B cell (primary cell): ENCODE measurements around the gene SMIM1. TPM values are rescaled to one million over a fixed set of nuclear protein-coding genes. Genes with fewer than 3 reads are reported as not detected.

Experiments
- ATAC-seq: fragments of 200-7000 bp; cut with Tn5 transposase; one replicate; pipeline ENCODE4 v1.10.0; 2021; ENCODE audit warnings: low read depth, mild to moderate bottlenecking, moderate number of reproducible peaks, moderate library complexity
- CTCF ChIA-PET: fragments of 350-600 bp; sonication (Branson Sonifier 250); formaldehyde crosslinking; loops from one replicate; lab custom pipeline; 2021; ENCODE audit warnings: antibody characterized with exemption, inconsistent platforms; lab: Charles Lee
- POLR2A ChIA-PET: fragments of 350-600 bp; sonication (Branson Sonifier 250); formaldehyde crosslinking; loops from one replicate; lab custom pipeline; 2021; ENCODE audit warnings: antibody characterized with exemption; lab: Charles Lee
- DNase-seq: peaks from one replicate; pipeline ENCODE4 v3.0.0; 2013
- H2AFZ ChIP-seq: 2 replicates; pipeline ENCODE4 v1.6.1; 2012; ENCODE audit warnings: mild to moderate bottlenecking, low read depth, low read length; ENCODE audit not compliant: insufficient read depth, poor library complexity, severe bottlenecking
- H3K27ac ChIP-seq, 2 donors: 1 replicate in 1 of 2; 2 replicates in 1 of 2; pipeline ENCODE4 v1.5.1; 2012 to 2013; ENCODE audit warnings: low read length in 2 of 2, mild to moderate bottlenecking in 2 of 2, moderate library complexity in 1 of 2
- H3K27me3 ChIP-seq, 4 experiments: fragments of 200-600 bp in 1 of 4; sonication (generic) in 1 of 4; replicated peaks in 1 of 4; 1 replicate in 2 of 4; 2 replicates in 2 of 4; pipeline versions ENCODE4 v1.6.1 to v1.7.0; 2013 to 2016; ENCODE audit warnings: low read length in 3 of 4, mild to moderate bottlenecking in 2 of 4, mixed read lengths in 1 of 4, moderate library complexity in 1 of 4; ENCODE audit not compliant: insufficient read depth in 4 of 4, control insufficient read depth in 3 of 4; ENCODE audit errors: control extremely low read depth in 1 of 4
- H3K36me3 ChIP-seq, 2 experiments: replicated peaks in 1 of 2; 1 replicate in 1 of 2; 2 replicates in 1 of 2; pipeline versions ENCODE4 v1.6.1 to v1.7.1; 2013; ENCODE audit warnings: low read length in 1 of 2; ENCODE audit not compliant: insufficient read depth in 2 of 2, control insufficient read depth in 1 of 2; ENCODE audit errors: control extremely low read depth in 1 of 2, extremely low read depth in 1 of 2
- H3K4me1 ChIP-seq, 2 donors: fragments of 200-600 bp in 1 of 2; sonication (generic) in 1 of 2; 1 replicate in 1 of 2; 2 replicates in 1 of 2; pipeline versions ENCODE4 v1.5.1 to v1.6.1; 2013 to 2017; ENCODE audit warnings: low read length in 2 of 2; ENCODE audit not compliant: control insufficient read depth in 2 of 2, insufficient read depth in 2 of 2
- H3K4me2 ChIP-seq: replicated peaks from 2 replicates; pipeline ENCODE3; 2012; ENCODE audit warnings: mild to moderate bottlenecking, low read depth, low read length; ENCODE audit not compliant: poor library complexity, severe bottlenecking
- H3K4me3 ChIP-seq, 5 experiments: fragments of 200-600 bp in 1 of 5; sonication (generic) in 1 of 5; 1 replicate in 3 of 5; 2 replicates in 2 of 5; pipeline versions ENCODE4 v1.5.1 to v1.7.0; 2011 to 2016; ENCODE audit warnings: low read length in 4 of 5, mild to moderate bottlenecking in 4 of 5, low read depth in 2 of 5, control low read depth in 1 of 5, moderate library complexity in 1 of 5; ENCODE audit not compliant: insufficient read depth in 1 of 5; ENCODE audit errors: control extremely low read depth in 1 of 5, extremely low read depth in 1 of 5
- H3K79me2 ChIP-seq: fragments of 200-600 bp; sonication (generic); one replicate; pipeline ENCODE4 v1.6.0; 2016; ENCODE audit warnings: low read length; ENCODE audit not compliant: control insufficient read depth, insufficient read depth
- H3K9ac ChIP-seq: fragments of 200-600 bp; sonication (generic); 2 replicates; pipeline ENCODE4 v1.6.1; 2017; ENCODE audit warnings: mild to moderate bottlenecking, low read length, moderate library complexity
- H3K9me3 ChIP-seq, 3 donors: one replicate each; pipeline versions ENCODE4 v1.6.1 to v1.7.1; 2013; ENCODE audit warnings: low read length in 2 of 3; ENCODE audit not compliant: control insufficient read depth in 2 of 3, insufficient read depth in 1 of 3; ENCODE audit errors: control extremely low read depth in 1 of 3
- H4K20me1 ChIP-seq: 2 replicates; pipeline ENCODE4 v1.6.0; 2012; ENCODE audit warnings: mild to moderate bottlenecking, low read length; ENCODE audit not compliant: insufficient read depth, control insufficient read depth, poor library complexity, severe bottlenecking
- H3K27ac Mint-ChIP-seq: one replicate; pipeline ENCODE4 v1.8.0; 2021; ENCODE audit warnings: mixed read lengths
- H3K27me3 Mint-ChIP-seq: one replicate; pipeline ENCODE4 v1.8.0; 2021; ENCODE audit warnings: mixed read lengths
- H3K4me1 Mint-ChIP-seq: one replicate; pipeline ENCODE4 v1.8.0; 2021; ENCODE audit warnings: mixed read lengths
- H3K4me3 Mint-ChIP-seq: one replicate; pipeline ENCODE4 v1.8.0; 2021; ENCODE audit warnings: mixed read lengths
- H3K9me3 Mint-ChIP-seq: one replicate; pipeline ENCODE4 v1.8.0; 2022; ENCODE audit warnings: mixed read lengths; ENCODE audit not compliant: insufficient read depth
- EZH2 ChIP-seq: IDR thresholded peaks from 2 replicates; pipeline ENCODE4 v1.6.1; 2012; ENCODE audit warnings: borderline replicate concordance, low read depth, mild to moderate bottlenecking, moderate library complexity, low read length; ENCODE audit not compliant: insufficient read depth, poor library complexity, severe bottlenecking
- WGBS: methylation state at CpG from one replicate; pipeline ENCODE4 v1.1.5; 2013; ENCODE audit warnings: missing lambda C conversion rate; ENCODE audit not compliant: insufficient coverage; 5-methylcytosine and 5-hydroxymethylcytosine counted together
- intact Hi-C: fragments of 100-400 bp; cut with micrococcal nuclease; formaldehyde crosslinking; loops from one replicate; pipeline ENCODE4 v1.10.0; 2022
- polyA plus RNA-seq: library from polyadenylated mRNA; depleted of rRNA; stranded (reverse); fragments of >200 nt; gene quantifications from 2 replicates; pipeline ENCODE4 v1.2.3, GENCODE V29; 2012
- total RNA-seq, 2 donors: library from RNA; stranded (reverse); fragments of 120-200 nt in 1 of 2; gene quantifications; 1 replicate in 1 of 2; 2 replicates in 1 of 2; pipeline versions ENCODE4 v1.2.3 to v1.2.4, GENCODE V29; 2013 to 2022
- TF ChIP-seq, protein P1 (sequence below): fragments of 200-600 bp; IDR thresholded peaks from one replicate; pipeline ENCODE4 v1.8.0; 2022; ENCODE audit warnings: antibody characterized with exemption, mild to moderate bottlenecking

SMIM1 gene
- total and polyA plus RNA-seq, 2 donors (not counting 1 experiment from before 2014, with no cell fraction given), result 2.6 to 9.0 TPM

DNA sequence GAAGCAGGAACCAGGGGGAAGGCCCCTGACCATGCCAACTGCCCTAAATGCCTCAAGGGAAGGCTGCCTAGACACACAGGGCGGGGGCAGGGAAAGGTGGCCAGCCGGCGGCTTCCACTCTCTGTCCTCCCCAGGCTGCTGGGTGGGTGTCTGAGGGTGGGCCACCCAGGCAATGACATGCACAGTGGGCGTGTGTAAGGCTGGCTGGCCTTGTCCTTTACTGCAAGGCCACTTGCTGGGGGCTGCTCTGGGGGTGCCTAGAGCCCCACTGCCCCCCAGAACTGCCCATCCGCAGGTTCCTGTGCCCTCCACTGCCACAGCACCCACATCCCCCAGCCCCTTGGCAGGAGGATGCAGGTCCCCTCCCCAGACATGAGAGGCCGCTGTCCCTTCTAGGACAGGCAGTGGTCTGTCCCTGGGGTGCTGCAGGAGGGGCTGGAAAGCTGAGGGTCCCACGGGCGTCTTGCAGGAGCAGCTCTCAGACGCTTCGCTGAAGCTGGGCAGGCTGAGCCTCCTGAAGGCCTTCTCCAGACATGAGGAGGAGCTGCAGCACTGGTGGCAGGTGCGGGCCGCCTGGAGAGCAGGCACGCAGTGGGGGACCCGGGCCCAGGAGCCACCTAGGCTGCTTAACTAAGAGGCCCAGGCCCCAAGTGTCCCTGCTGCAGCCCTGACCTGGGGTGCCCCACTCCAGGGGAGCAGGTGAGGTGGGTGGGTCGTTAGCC lies 10.2 kb upstream of the SMIM1 start:
- Mint-ChIP-seq H3K27me3 (peaks cover 44% of the 10 kb centered on the region), H3K4me1 (no peaks in the 10 kb centered on the region), H3K4me3 (no peak overlapping the region), H3K27ac (no peak overlapping the region), H3K9me3 (no peaks in the 10 kb centered on the region)
- ATAC-seq, result no peak
- H3K4me1 ChIP-seq, result no peaks in the 10 kb centered on the region
- no peak overlapping the region for H3K27ac ChIP-seq
- CTCF ChIA-PET, result no interaction called here
- no peaks in the 10 kb centered on the region for H4K20me1 ChIP-seq
- peaks cover 0 to 12% (median 0%) of the 10 kb centered on the region in 3 donors for H3K9me3 ChIP-seq
- intact Hi-C loops, result no loop called here
- POLR2A ChIA-PET, result no interaction called here
- no peak for DNase-seq
- H3K36me3 ChIP-seq, result no peaks in the 10 kb centered on the region
- WGBS, result 84% methylated on average over 14 of the region's 15 CpGs
- H3K27me3 ChIP-seq, result peaks cover 0 to 7% (median 0%) of the 10 kb centered on the region in 4 experiments
- H3K4me3 ChIP-seq, result no peak overlapping the region
- no peak overlapping the region for H3K9ac ChIP-seq
- TF ChIP-seq, protein P1, sequence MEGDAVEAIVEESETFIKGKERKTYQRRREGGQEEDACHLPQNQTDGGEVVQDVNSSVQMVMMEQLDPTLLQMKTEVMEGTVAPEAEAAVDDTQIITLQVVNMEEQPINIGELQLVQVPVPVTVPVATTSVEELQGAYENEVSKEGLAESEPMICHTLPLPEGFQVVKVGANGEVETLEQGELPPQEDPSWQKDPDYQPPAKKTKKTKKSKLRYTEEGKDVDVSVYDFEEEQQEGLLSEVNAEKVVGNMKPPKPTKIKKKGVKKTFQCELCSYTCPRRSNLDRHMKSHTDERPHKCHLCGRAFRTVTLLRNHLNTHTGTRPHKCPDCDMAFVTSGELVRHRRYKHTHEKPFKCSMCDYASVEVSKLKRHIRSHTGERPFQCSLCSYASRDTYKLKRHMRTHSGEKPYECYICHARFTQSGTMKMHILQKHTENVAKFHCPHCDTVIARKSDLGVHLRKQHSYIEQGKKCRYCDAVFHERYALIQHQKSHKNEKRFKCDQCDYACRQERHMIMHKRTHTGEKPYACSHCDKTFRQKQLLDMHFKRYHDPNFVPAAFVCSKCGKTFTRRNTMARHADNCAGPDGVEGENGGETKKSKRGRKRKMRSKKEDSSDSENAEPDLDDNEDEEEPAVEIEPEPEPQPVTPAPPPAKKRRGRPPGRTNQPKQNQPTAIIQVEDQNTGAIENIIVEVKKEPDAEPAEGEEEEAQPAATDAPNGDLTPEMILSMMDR, result no peak
- TF ChIP-seq EZH2, result no peak
- H3K79me2 ChIP-seq, result no peaks in the 10 kb centered on the region
- H2AFZ ChIP-seq, result no peak overlapping the region
- no peak overlapping the region for H3K4me2 ChIP-seq

DNA sequence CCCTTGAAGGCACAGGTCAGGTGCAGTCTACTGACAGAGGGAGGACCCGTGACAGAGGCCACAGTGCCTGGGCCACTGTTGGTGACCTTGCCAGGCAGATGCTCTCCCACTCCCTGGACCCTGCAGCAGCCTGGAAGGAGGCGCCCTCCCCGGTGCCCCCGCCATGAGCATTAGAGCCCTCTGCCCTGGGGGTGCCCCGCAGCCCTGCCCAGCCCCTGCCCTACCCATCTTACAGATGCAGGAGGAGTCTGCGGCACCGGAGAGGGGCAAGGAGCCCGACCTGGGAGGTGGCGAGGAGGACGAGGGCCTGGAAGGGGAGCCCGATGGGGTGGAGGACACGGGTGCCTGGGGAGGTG lies 9.7 kb upstream of the SMIM1 start:
- intact Hi-C loops, result no loop called here
- H3K27ac ChIP-seq, result no peak overlapping the region
- Mint-ChIP-seq H3K4me1 (no peaks in the 10 kb centered on the region), H3K4me3 (no peak overlapping the region), H3K27ac (no peak overlapping the region), H3K9me3 (no peaks in the 10 kb centered on the region), H3K27me3 (peaks cover 49% of the 10 kb centered on the region)
- 86% methylated on average over 8 of the region's 12 CpGs for WGBS
- H4K20me1 ChIP-seq, result no peaks in the 10 kb centered on the region
- TF ChIP-seq EZH2, result no peak
- TF ChIP-seq, protein P1, result no peak
- H3K4me2 ChIP-seq, result no peak overlapping the region
- H3K27me3 ChIP-seq, result peaks cover 0 to 7% (median 0%) of the 10 kb centered on the region in 4 experiments
- H3K36me3 ChIP-seq, result no peaks in the 10 kb centered on the region
- H3K9me3 ChIP-seq, result peaks cover 0 to 12% (median 0%) of the 10 kb centered on the region in 3 donors
- POLR2A ChIA-PET, result no interaction called here
- no peak overlapping the region for H2AFZ ChIP-seq
- H3K9ac ChIP-seq, result no peak overlapping the region
- no peaks in the 10 kb centered on the region for H3K4me1 ChIP-seq
- no peak overlapping the region for H3K4me3 ChIP-seq
- DNase-seq, result no peak
- H3K79me2 ChIP-seq, result no peaks in the 10 kb centered on the region
- CTCF ChIA-PET, result no interaction called here
- ATAC-seq, result no peak
